ENCODE results near the gene MMGT1. TPM values are rescaled to one million over a fixed set of nuclear protein-coding genes. Genes with fewer than 3 reads are reported as not detected.

The MMGT1 gene
- total RNA-seq, 1 experiment from 2014 or later: 25.8 TPM

- H3K4me1 ChIP-seq (ENCODE audit: insufficient read depth, low read length, poor library complexity, severe bottlenecking): no peaks in the 10 kb centered on the region
- intact Hi-C loops (cut with micrococcal nuclease; ENCODE audit: unreplicated experiment): no loop called here
- BruUV-seq (replicated peaks): no TSS peak
- no peak for TF ChIP-seq CTCF (conservative IDR thresholded peaks at IDR 0.05; ENCODE audit: low read depth, low read length)
- no peak for TF ChIP-seq EZH2 (IDR thresholded peaks at IDR 0.05; ENCODE audit: borderline replicate concordance, low read depth, low read length, poor library complexity, severe bottlenecking)
- H3K9me3 ChIP-seq (ENCODE audit: low read depth, low read length, poor library complexity, severe bottlenecking): no peaks in the 10 kb centered on the region
- no peak for DNase-seq (ENCODE audit: low spot score)
- no peaks in the 10 kb centered on the region for H3K36me3 ChIP-seq (ENCODE audit: insufficient read depth, low read length, poor library complexity, severe bottlenecking)
- no peaks in the 10 kb centered on the region for H3K27me3 ChIP-seq (replicated peaks; ENCODE audit: insufficient read depth, low read depth, low read length, poor library complexity)
- no peak overlapping the region for H3K27ac ChIP-seq (ENCODE audit: low read depth, low read length, poor library complexity, severe bottlenecking)
- no peak overlapping the region for H3K4me3 ChIP-seq (ENCODE audit: low read depth, low read length, poor library complexity, severe bottlenecking)
- POLR2A ChIA-PET (ENCODE audit: low non-redundant PET): no interaction called here
- CTCF ChIA-PET: no interaction called here
These were observed 45.4 kb upstream of the MMGT1 start for GRCh38 chrX:136019226-136019625.

- intact Hi-C loops (cut with micrococcal nuclease; ENCODE audit: unreplicated experiment): no loop called here
- Histone ChIP-seq H3K27ac (ENCODE audit: low read depth, low read length, poor library complexity, severe bottlenecking) (no peak overlapping the region), H3K4me1 (ENCODE audit: insufficient read depth, low read length, poor library complexity, severe bottlenecking) (no peaks in the 10 kb centered on the region), H3K36me3 (ENCODE audit: insufficient read depth, low read length, poor library complexity, severe bottlenecking) (no peaks in the 10 kb centered on the region), H3K27me3 (replicated peaks; ENCODE audit: insufficient read depth, low read depth, low read length, poor library complexity) (no peaks in the 10 kb centered on the region), H3K9me3 (ENCODE audit: low read depth, low read length, poor library complexity, severe bottlenecking) (no peaks in the 10 kb centered on the region), H3K4me3 (ENCODE audit: low read depth, low read length, poor library complexity, severe bottlenecking) (no peak overlapping the region)
- POLR2A ChIA-PET (ENCODE audit: low non-redundant PET): no interaction called here
- CTCF ChIA-PET: no interaction called here
- TF ChIP-seq CTCF (conservative IDR thresholded peaks at IDR 0.05; ENCODE audit: low read depth, low read length) (no peak), EZH2 (IDR thresholded peaks at IDR 0.05; ENCODE audit: borderline replicate concordance, low read depth, low read length, poor library complexity, severe bottlenecking) (no peak)
- no TSS peak for BruUV-seq (replicated peaks)
- no peak for DNase-seq (ENCODE audit: low spot score)
These were observed 43.1 kb upstream of the MMGT1 start for GRCh38 chrX:136016881-136017280.

GRCh38 chrX:136015016-136015415 is 41.2 kb upstream of the MMGT1 start:
- no peaks in the 10 kb centered on the region for H3K9me3 ChIP-seq (ENCODE audit: low read depth, low read length, poor library complexity, severe bottlenecking)
- no peaks in the 10 kb centered on the region for H3K27me3 ChIP-seq (replicated peaks; ENCODE audit: insufficient read depth, low read depth, low read length, poor library complexity)
- DNase-seq (ENCODE audit: low spot score): no peak
- H3K36me3 ChIP-seq (ENCODE audit: insufficient read depth, low read length, poor library complexity, severe bottlenecking): peaks cover 3% of the 10 kb centered on the region
- no peaks in the 10 kb centered on the region for H3K4me1 ChIP-seq (ENCODE audit: insufficient read depth, low read length, poor library complexity, severe bottlenecking)
- no peak overlapping the region for H3K27ac ChIP-seq (ENCODE audit: low read depth, low read length, poor library complexity, severe bottlenecking)
- intact Hi-C loops (cut with micrococcal nuclease; ENCODE audit: unreplicated experiment): no loop called here
- no peak overlapping the region for H3K4me3 ChIP-seq (ENCODE audit: low read depth, low read length, poor library complexity, severe bottlenecking)
- ChIA-PET POLR2A (ENCODE audit: low non-redundant PET) (no interaction called here), CTCF (no interaction called here)
- no peak for TF ChIP-seq EZH2 (IDR thresholded peaks at IDR 0.05; ENCODE audit: borderline replicate concordance, low read depth, low read length, poor library complexity, severe bottlenecking)
- no peak for TF ChIP-seq CTCF (conservative IDR thresholded peaks at IDR 0.05; ENCODE audit: low read depth, low read length)
- no TSS peak for BruUV-seq (replicated peaks)
